ENCODE data around the gene LTB4R2.

GRCh38 chr14:24261969-24262327 lies 48.0 kb upstream of the LTB4R2 start:
- TF ChIP-seq EZH2 (IDR thresholded peaks at IDR 0.05; ENCODE audit: insufficient read depth, poor library complexity, severe bottlenecking): no peak
- TF ChIP-seq EZH2phosphoT487 (IDR thresholded peaks at IDR 0.05; ENCODE audit: insufficient read depth, low read depth): no peak
